PC-9 (cell line): ENCODE results near the gene VAV3. TPM values are rescaled to one million over a fixed set of nuclear protein-coding genes. Genes with fewer than 3 reads are reported as not detected.
A peak's percentile ranks its signal among the peaks of the same experiment; 100 is the strongest.

Experiments
- BruUV-seq: library from RNA; stranded (reverse); fragments of 400-500 nt; replicated peaks from 2 replicates; lab custom pipeline; 2021; lab: Mats Ljungman, UMichigan
- CTCF ChIA-PET: fragments of 300-600 bp; sonication (Branson Sonifier 250); formaldehyde crosslinking; loops from one replicate; lab custom pipeline; 2022; ENCODE audit warnings: antibody characterized with exemption; lab: Charles Lee
- POLR2A ChIA-PET: fragments of 300-600 bp; sonication (Branson Sonifier 250); formaldehyde crosslinking; loops from one replicate; lab custom pipeline; 2022; ENCODE audit warnings: antibody characterized with exemption; ENCODE audit not compliant: unreplicated experiment; lab: Charles Lee
- DNase-seq, 2 experiments: peaks; one replicate each; pipeline versions ENCODE4 v3.0.0 to v3.0.0-alpha.2; 2015 to 2022; ENCODE audit warnings: mixed read lengths in 1 of 2
- H2AFZ ChIP-seq: fragments of 200-600 bp; sonication (generic); 2 replicates; pipeline ENCODE4 v1.8.1; 2017; ENCODE audit warnings: antibody characterized with exemption
- H3F3A ChIP-seq: fragments of 200-600 bp; sonication (generic); 2 replicates; pipeline ENCODE4 v1.8.1; 2017; ENCODE audit warnings: antibody characterized with exemption, mild to moderate bottlenecking, low read depth; ENCODE audit not compliant: insufficient read depth
- H3K27ac ChIP-seq: fragments of 200-600 bp; sonication (generic); 2 replicates; pipeline ENCODE4 v1.6.1; 2016; ENCODE audit warnings: mixed run types
- H3K27me3 ChIP-seq: fragments of 200-600 bp; sonication (generic); 2 replicates; pipeline ENCODE4 v1.6.1; 2016; ENCODE audit warnings: low read depth, mixed run types; ENCODE audit not compliant: insufficient read depth
- H3K36me3 ChIP-seq: fragments of 200-600 bp; sonication (generic); 2 replicates; pipeline ENCODE4 v1.6.1; 2016; ENCODE audit warnings: low read depth, mixed run types
- H3K4me1 ChIP-seq: fragments of 200-600 bp; sonication (generic); replicated peaks from 2 replicates; pipeline ENCODE4 v1.6.1; 2016; ENCODE audit warnings: mixed run types; ENCODE audit not compliant: insufficient read depth
- H3K4me2 ChIP-seq: fragments of 200-600 bp; sonication (generic); 2 replicates; pipeline ENCODE4 v1.6.1; 2017; ENCODE audit warnings: mixed run types
- H3K4me3 ChIP-seq: fragments of 200-600 bp; sonication (generic); 2 replicates; pipeline ENCODE4 v1.6.1; 2016; ENCODE audit warnings: mixed run types
- H3K79me2 ChIP-seq: fragments of 200-600 bp; sonication (generic); 2 replicates; pipeline ENCODE4 v1.6.1; 2017; ENCODE audit warnings: low read depth, mixed run types
- H3K9me2 ChIP-seq: fragments of 200-600 bp; sonication (generic); 2 replicates; pipeline ENCODE4 v1.8.1; 2017; ENCODE audit warnings: mild to moderate bottlenecking; ENCODE audit not compliant: insufficient read depth
- H3K9me3 ChIP-seq: fragments of 200-600 bp; sonication (generic); 2 replicates; pipeline ENCODE4 v1.8.1; 2016; ENCODE audit warnings: low read depth; ENCODE audit not compliant: insufficient read depth
- H4K20me1 ChIP-seq: fragments of 200-600 bp; sonication (generic); 2 replicates; pipeline ENCODE4 v1.8.1; 2017; ENCODE audit not compliant: insufficient read depth
- EZH2 ChIP-seq: fragments of 200-600 bp; sonication (generic); IDR thresholded peaks from 2 replicates; pipeline ENCODE4 v1.8.0; 2017; ENCODE audit warnings: antibody characterized with exemption, low read depth
- intact Hi-C: fragments of 100-400 bp; cut with micrococcal nuclease; formaldehyde crosslinking; loops from one replicate; pipeline ENCODE4 v1.10.0; 2022; ENCODE audit not compliant: unreplicated experiment
- total RNA-seq: library from RNA; stranded (reverse); gene quantifications from 2 replicates; pipeline ENCODE4 v1.2.3, GENCODE V29; 2021
- TF ChIP-seq, protein P1 (sequence below): fragments of 200-600 bp; sonication (generic); conservative IDR thresholded peaks from 2 replicates; pipeline ENCODE4 v1.6.1; 2017; ENCODE audit warnings: mixed run types, antibody characterized with exemption, mild to moderate bottlenecking, moderate library complexity

VAV3 gene
- total RNA-seq, 1 experiment from 2014 or later, result 1.7 TPM

DNA sequence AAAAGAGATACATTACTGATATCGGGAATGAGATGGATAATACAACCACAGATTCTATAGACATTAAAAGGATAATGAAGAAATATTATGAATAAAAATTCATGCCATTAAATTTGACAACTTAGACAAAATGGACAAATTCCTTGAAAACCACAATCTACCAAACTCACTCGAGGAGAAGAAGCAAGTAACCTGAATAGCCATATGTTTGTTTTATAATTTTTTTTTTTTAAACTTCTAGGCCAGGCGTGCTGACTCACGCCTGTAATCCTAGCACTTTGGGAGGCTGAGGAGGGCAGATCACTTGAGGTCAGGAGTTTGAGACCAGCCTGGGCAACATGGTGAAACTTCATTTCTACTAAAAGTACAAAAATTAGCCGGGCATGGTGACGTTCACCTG lies 327.9 kb downstream of the VAV3 start:
- 0 out of 2 replicates have a peak, but pooled peaks cover 4% of the 10 kb centered on the region for H3K4me1 ChIP-seq
- no peaks in the 10 kb centered on the region for H3K79me2 ChIP-seq
- no TSS peak for BruUV-seq
- H3K9me2 ChIP-seq, result 0 out of 2 replicates have a peak, but pooled peaks cover 3% of the 10 kb centered on the region
- no peaks in the 10 kb centered on the region for H3K36me3 ChIP-seq
- H3F3A ChIP-seq, result no peaks in the 10 kb centered on the region
- no peaks in the 10 kb centered on the region for H3K9me3 ChIP-seq
- no peak for DNase-seq
- H3K4me2 ChIP-seq, result no peak overlapping the region
- POLR2A ChIA-PET, result no interaction called here
- CTCF ChIA-PET, result no interaction called here
- H4K20me1 ChIP-seq, result no peaks in the 10 kb centered on the region
- no peak overlapping the region for H3K27ac ChIP-seq
- H3K27me3 ChIP-seq, result no peaks in the 10 kb centered on the region
- intact Hi-C loops, result no loop called here
- H2AFZ ChIP-seq, result no peak overlapping the region
- H3K4me3 ChIP-seq, result no peak overlapping the region
- no peak for TF ChIP-seq EZH2
- TF ChIP-seq, protein P1, sequence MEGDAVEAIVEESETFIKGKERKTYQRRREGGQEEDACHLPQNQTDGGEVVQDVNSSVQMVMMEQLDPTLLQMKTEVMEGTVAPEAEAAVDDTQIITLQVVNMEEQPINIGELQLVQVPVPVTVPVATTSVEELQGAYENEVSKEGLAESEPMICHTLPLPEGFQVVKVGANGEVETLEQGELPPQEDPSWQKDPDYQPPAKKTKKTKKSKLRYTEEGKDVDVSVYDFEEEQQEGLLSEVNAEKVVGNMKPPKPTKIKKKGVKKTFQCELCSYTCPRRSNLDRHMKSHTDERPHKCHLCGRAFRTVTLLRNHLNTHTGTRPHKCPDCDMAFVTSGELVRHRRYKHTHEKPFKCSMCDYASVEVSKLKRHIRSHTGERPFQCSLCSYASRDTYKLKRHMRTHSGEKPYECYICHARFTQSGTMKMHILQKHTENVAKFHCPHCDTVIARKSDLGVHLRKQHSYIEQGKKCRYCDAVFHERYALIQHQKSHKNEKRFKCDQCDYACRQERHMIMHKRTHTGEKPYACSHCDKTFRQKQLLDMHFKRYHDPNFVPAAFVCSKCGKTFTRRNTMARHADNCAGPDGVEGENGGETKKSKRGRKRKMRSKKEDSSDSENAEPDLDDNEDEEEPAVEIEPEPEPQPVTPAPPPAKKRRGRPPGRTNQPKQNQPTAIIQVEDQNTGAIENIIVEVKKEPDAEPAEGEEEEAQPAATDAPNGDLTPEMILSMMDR, result no peak

DNA sequence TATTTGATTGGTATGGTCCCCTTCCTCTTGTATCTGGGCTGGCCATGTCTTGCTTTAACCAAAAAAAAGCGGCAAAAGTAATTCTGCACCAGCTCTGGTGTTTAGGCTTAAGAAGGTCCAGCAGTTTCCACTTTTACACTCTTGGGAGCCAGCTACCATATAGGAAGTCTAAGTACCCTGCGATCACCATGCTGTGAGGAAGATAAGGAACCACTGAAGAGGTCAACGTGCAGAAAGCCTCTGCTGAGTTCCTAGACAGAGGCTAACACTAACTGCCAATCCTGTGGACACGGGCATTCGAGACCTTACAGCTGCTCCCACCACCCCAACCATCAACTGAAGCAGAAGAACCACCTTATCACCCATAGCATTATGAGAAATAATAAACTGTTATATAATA lies 331.4 kb downstream of the VAV3 start:
- no TSS peak for BruUV-seq
- no peak for DNase-seq
- H2AFZ ChIP-seq, result no peak overlapping the region
- intact Hi-C loops, result no loop called here
- H3K4me2 ChIP-seq, result no peak overlapping the region
- H3K9me3 ChIP-seq, result no peaks in the 10 kb centered on the region
- H3K27ac ChIP-seq, result no peak overlapping the region
- H3F3A ChIP-seq, result no peaks in the 10 kb centered on the region
- TF ChIP-seq, protein P1, result no peak
- TF ChIP-seq EZH2, result no peak
- no peaks in the 10 kb centered on the region for H4K20me1 ChIP-seq
- 0 out of 2 replicates have a peak, but pooled peaks cover 3% of the 10 kb centered on the region for H3K9me2 ChIP-seq
- H3K79me2 ChIP-seq, result no peaks in the 10 kb centered on the region
- ChIA-PET POLR2A (no interaction called here), CTCF (no interaction called here)
- H3K36me3 ChIP-seq, result no peaks in the 10 kb centered on the region
- H3K27me3 ChIP-seq, result no peaks in the 10 kb centered on the region
- H3K4me3 ChIP-seq, result no peak overlapping the region
- H3K4me1 ChIP-seq, result no peaks in the 10 kb centered on the region

DNA sequence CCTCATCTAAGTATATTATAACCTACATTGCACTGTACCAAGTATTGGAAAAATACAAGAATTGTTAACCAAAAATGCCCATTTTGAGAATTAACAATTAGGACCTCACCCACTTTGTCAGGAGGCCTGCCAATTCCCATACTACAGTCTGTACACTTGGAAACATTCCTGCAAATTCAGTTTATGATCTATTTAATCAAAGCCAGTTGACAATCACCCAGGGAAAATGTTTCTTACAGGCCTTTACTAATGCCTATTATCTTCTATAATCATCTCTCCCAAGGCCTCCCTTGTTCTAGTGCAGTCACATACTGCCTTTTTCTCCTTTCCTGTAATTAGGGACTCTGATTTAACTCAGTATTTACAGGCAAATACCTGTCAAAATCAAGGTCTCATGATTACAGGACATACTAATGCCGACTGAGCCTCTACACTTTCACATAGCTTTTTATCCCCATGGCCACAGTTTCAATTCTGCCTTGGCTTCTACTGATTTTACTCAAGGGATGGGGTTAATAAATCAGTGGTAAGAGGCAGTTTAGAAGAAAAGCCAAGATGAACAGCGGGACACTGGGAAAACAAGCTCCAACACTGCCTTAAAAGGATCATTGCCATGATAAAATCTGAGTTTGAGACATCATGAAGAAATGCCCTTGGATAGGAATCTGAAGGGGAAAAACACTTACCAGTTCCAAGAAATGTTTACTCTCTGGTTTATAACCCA lies 338.7 kb downstream of the VAV3 start:
- no peak for DNase-seq
- intact Hi-C loops, result no loop called here
- Histone ChIP-seq H3K4me1 (no peaks in the 10 kb centered on the region), H3K9me3 (no peaks in the 10 kb centered on the region), H3K9me2 (no peaks in the 10 kb centered on the region), H3K4me2 (no peak overlapping the region), H3K36me3 (no peaks in the 10 kb centered on the region), H3K27ac (no peak overlapping the region), H3F3A (no peaks in the 10 kb centered on the region), H3K4me3 (no peak overlapping the region), H3K27me3 (no peaks in the 10 kb centered on the region), H3K79me2 (no peaks in the 10 kb centered on the region), H4K20me1 (no peaks in the 10 kb centered on the region), H2AFZ (peak overlapping the region; percentile 15; the same call in 1 of the 2 replicates)
- CTCF ChIA-PET, result no interaction called here
- POLR2A ChIA-PET, result no interaction called here
- BruUV-seq, result no TSS peak
- TF ChIP-seq EZH2, result no peak
- TF ChIP-seq, protein P1, result no peak
